ENCODE measurements around the gene NXN. TPM values are rescaled to one million over a fixed set of nuclear protein-coding genes. Genes with fewer than 3 reads are reported as not detected.
"Not testable (repeated sequence)": the region's sequence is repeated elsewhere in the genome, so short reads cannot be mapped to it uniquely, and the experiment has no call there.

Gene NXN
- total RNA-seq, 1 donor from 2014 or later: 67.3 TPM

- DNase-seq (ENCODE audit: low spot score in 2 of 2): no peak
- Histone ChIP-seq H3K36me3 (peaks cover 14 to 31% of the 10 kb centered on the region in 2 donors), H3K27ac (peak overlapping the region in 1 of 2 donors; percentile 21), H3K4me1 (no peaks in the 10 kb centered on the region), H3K4me3 (no peak overlapping the region), H3K9me3 (no peaks in the 10 kb centered on the region), H3K27me3 (no peaks in the 10 kb centered on the region)
- no peak for TF ChIP-seq CTCF (IDR thresholded peaks at IDR 0.05)
- intact Hi-C loops (cut with DNase I): no loop called here
Observed at GRCh38 chr17:789160-789840, 190.3 kb downstream of the NXN start.

- Histone ChIP-seq H3K4me3 (no peak overlapping the region), H3K36me3 (peaks cover 14 to 31% of the 10 kb centered on the region in 2 donors), H3K27ac (no peak overlapping the region), H3K4me1 (peaks cover 0 to 3% of the 10 kb centered on the region in 2 donors), H3K27me3 (no peaks in the 10 kb centered on the region), H3K9me3 (no peaks in the 10 kb centered on the region)
- intact Hi-C loops (cut with DNase I): no loop called here
- TF ChIP-seq CTCF (IDR thresholded peaks at IDR 0.05): no peak
- DNase-seq (ENCODE audit: low spot score in 2 of 2): no peak
Observed at GRCh38 chr17:788551-788950, 191.0 kb downstream of the NXN start.

GRCh38 chr17:787641-788221 lies 191.8 kb downstream of the NXN start:
- DNase-seq (ENCODE audit: low spot score in 2 of 2): no peak
- H3K36me3 ChIP-seq: peaks cover 12 to 29% of the 10 kb centered on the region in 2 donors
- H3K4me1 ChIP-seq: peaks cover 5 to 11% of the 10 kb centered on the region in 2 donors
- no peak overlapping the region for H3K4me3 ChIP-seq
- H3K27me3 ChIP-seq: no peaks in the 10 kb centered on the region
- H3K27ac ChIP-seq: no peak overlapping the region
- no peaks in the 10 kb centered on the region for H3K9me3 ChIP-seq
- TF ChIP-seq CTCF (IDR thresholded peaks at IDR 0.05): no peak
- intact Hi-C loops (cut with DNase I): no loop called here

GRCh38 chr17:785901-786300 lies 193.7 kb downstream of the NXN start:
- intact Hi-C loops (cut with DNase I); H3K4me3 ChIP-seq; H3K27me3 ChIP-seq; DNase-seq (ENCODE audit: low spot score in 2 of 2); H3K27ac ChIP-seq; H3K9me3 ChIP-seq: not testable (repeated sequence)
- H3K4me1 ChIP-seq: peaks cover 5 to 17% of the 10 kb centered on the region in 2 donors
- H3K36me3 ChIP-seq: peaks cover 8 to 17% of the 10 kb centered on the region in 2 donors

- Histone ChIP-seq H3K4me3 (peak overlapping the region in 1 of 2 donors; percentile 77), H3K36me3 (peaks cover 8 to 11% of the 10 kb centered on the region in 2 donors), H3K9me3 (no peaks in the 10 kb centered on the region), H3K27ac (no peak overlapping the region), H3K27me3 (no peaks in the 10 kb centered on the region), H3K4me1 (peaks cover 5 to 17% of the 10 kb centered on the region in 2 donors)
- intact Hi-C loops (cut with DNase I): loop anchor here (5.0 kb wide), 1 partner anchor 273 kb away; no protein-coding TSS in a partner anchor
- TF ChIP-seq CTCF (IDR thresholded peaks at IDR 0.05): no peak
- DNase-seq (ENCODE audit: low spot score in 2 of 2): peak in 1 of 2 donors; percentile 21
Observed at GRCh38 chr17:784143-784542, 195.4 kb downstream of the NXN start.

Data from ascending aorta (tissue), 2 donors.